Measurements from ENCODE around the gene MYLK. TPM values are rescaled to one million over a fixed set of nuclear protein-coding genes. Genes with fewer than 3 reads are reported as not detected.
A peak's percentile ranks its signal among the peaks of the same experiment; 100 is the strongest.

Gene MYLK
- total RNA-seq, 2 experiments from 2014 or later, result 0.11 TPM; not detected in 1

GRCh38 chr3:123663977-123664376, 220.2 kb downstream of the MYLK start:
- no peaks in the 10 kb centered on the region for H3K36me3 Mint-ChIP-seq

GRCh38 chr3:123661973-123662372, 222.2 kb downstream of the MYLK start:
- H3K27me3 Mint-ChIP-seq, result peaks cover 4% of the 10 kb centered on the region
- ATAC-seq (ENCODE audit: low read depth), result no peak
- H3K4me3 Mint-ChIP-seq, result no peak overlapping the region
- no peak for DNase-seq
- no peak overlapping the region for H3K27ac Mint-ChIP-seq
- POLR2A ChIA-PET, result no interaction called here
- H3K36me3 Mint-ChIP-seq, result no peaks in the 10 kb centered on the region
- no peaks in the 10 kb centered on the region for H3K9me3 Mint-ChIP-seq
- H3K4me1 Mint-ChIP-seq, result no peaks in the 10 kb centered on the region

More at GRCh38 chr3:123663977-123664376, 220.2 kb downstream of the MYLK start:
- H3K27ac Mint-ChIP-seq, result no peak overlapping the region
- POLR2A ChIA-PET, result no interaction called here
- DNase-seq (no peak), ATAC-seq (ENCODE audit: low read depth) (no peak)
- H3K4me3 Mint-ChIP-seq, result no peak overlapping the region
- no peaks in the 10 kb centered on the region for H3K9me3 Mint-ChIP-seq
- H3K4me1 Mint-ChIP-seq, result peaks cover 5% of the 10 kb centered on the region
- peaks cover 10% of the 10 kb centered on the region for H3K27me3 Mint-ChIP-seq

GRCh38 chr3:123660900-123661299, 223.2 kb downstream of the MYLK start:
- Mint-ChIP-seq H3K4me3 (no peak overlapping the region), H3K27me3 (peaks cover 4% of the 10 kb centered on the region), H3K4me1 (no peaks in the 10 kb centered on the region), H3K36me3 (no peaks in the 10 kb centered on the region), H3K27ac (no peak overlapping the region), H3K9me3 (peaks cover 3% of the 10 kb centered on the region)
- ATAC-seq (ENCODE audit: low read depth), result no peak
- POLR2A ChIA-PET, result no interaction called here
- DNase-seq, result no peak

- Mint-ChIP-seq H3K36me3 (no peaks in the 10 kb centered on the region), H3K4me3 (no peak overlapping the region), H3K9me3 (peaks cover 3% of the 10 kb centered on the region), H3K27ac (no peak overlapping the region), H3K4me1 (no peaks in the 10 kb centered on the region), H3K27me3 (peaks cover 2% of the 10 kb centered on the region)
- ATAC-seq (ENCODE audit: low read depth) (no peak), DNase-seq (no peak)
- POLR2A ChIA-PET, result no interaction called here
These were observed 223.9 kb downstream of the MYLK start for GRCh38 chr3:123660141-123660675.

- Mint-ChIP-seq H3K27me3 (peaks cover 2% of the 10 kb centered on the region), H3K4me3 (no peak overlapping the region), H3K36me3 (no peaks in the 10 kb centered on the region), H3K9me3 (peaks cover 3% of the 10 kb centered on the region), H3K27ac (no peak overlapping the region), H3K4me1 (no peaks in the 10 kb centered on the region)
- DNase-seq (no peak), ATAC-seq (ENCODE audit: low read depth) (no peak)
- POLR2A ChIA-PET, result no interaction called here
These were observed 225.3 kb downstream of the MYLK start for GRCh38 chr3:123658852-123659206.

- POLR2A ChIA-PET, result no interaction called here
- H3K4me1 Mint-ChIP-seq, result no peaks in the 10 kb centered on the region
- peaks cover 2% of the 10 kb centered on the region for H3K27me3 Mint-ChIP-seq
- peaks cover 3% of the 10 kb centered on the region for H3K9me3 Mint-ChIP-seq
- DNase-seq (no peak), ATAC-seq (ENCODE audit: low read depth) (no peak)
- no peak overlapping the region for H3K4me3 Mint-ChIP-seq
- no peaks in the 10 kb centered on the region for H3K36me3 Mint-ChIP-seq
- no peak overlapping the region for H3K27ac Mint-ChIP-seq
These were observed 225.8 kb downstream of the MYLK start for GRCh38 chr3:123658118-123658851.

- POLR2A ChIA-PET, result no interaction called here
- no peak for DNase-seq
- Mint-ChIP-seq H3K36me3 (no peaks in the 10 kb centered on the region), H3K27ac (no peak overlapping the region), H3K4me1 (no peaks in the 10 kb centered on the region), H3K9me3 (peaks cover 3% of the 10 kb centered on the region), H3K4me3 (no peak overlapping the region), H3K27me3 (peaks cover 2% of the 10 kb centered on the region)
- ATAC-seq (ENCODE audit: low read depth), result no peak
These were observed 226.6 kb downstream of the MYLK start for GRCh38 chr3:123657568-123657967.

GRCh38 chr3:123657111-123657510, 227.0 kb downstream of the MYLK start:
- no peaks in the 10 kb centered on the region for H3K36me3 Mint-ChIP-seq
- POLR2A ChIA-PET, result no interaction called here

GRCh38 chr3:123656691-123657090, 227.4 kb downstream of the MYLK start:
- Mint-ChIP-seq H3K4me1 (no peaks in the 10 kb centered on the region), H3K9me3 (peaks cover 3% of the 10 kb centered on the region), H3K4me3 (no peak overlapping the region), H3K27me3 (peaks cover 2% of the 10 kb centered on the region), H3K36me3 (no peaks in the 10 kb centered on the region), H3K27ac (no peak overlapping the region)
- POLR2A ChIA-PET, result no interaction called here
- ATAC-seq (ENCODE audit: low read depth) (no peak), DNase-seq (no peak)

More at GRCh38 chr3:123657111-123657510, 227.0 kb downstream of the MYLK start:
- Mint-ChIP-seq H3K9me3 (peaks cover 3% of the 10 kb centered on the region), H3K27ac (no peak overlapping the region), H3K27me3 (peaks cover 2% of the 10 kb centered on the region), H3K4me1 (no peaks in the 10 kb centered on the region), H3K4me3 (no peak overlapping the region)
- DNase-seq (no peak), ATAC-seq (ENCODE audit: low read depth) (no peak)

- DNase-seq (no peak), ATAC-seq (ENCODE audit: low read depth) (no peak)
- Mint-ChIP-seq H3K4me1 (no peaks in the 10 kb centered on the region), H3K27ac (no peak overlapping the region), H3K36me3 (no peaks in the 10 kb centered on the region), H3K9me3 (peaks cover 3% of the 10 kb centered on the region), H3K4me3 (no peak overlapping the region), H3K27me3 (peaks cover 2% of the 10 kb centered on the region)
- POLR2A ChIA-PET, result no interaction called here
These were observed 227.9 kb downstream of the MYLK start for GRCh38 chr3:123656274-123656673.

- H3K4me3 Mint-ChIP-seq, result no peak overlapping the region
- POLR2A ChIA-PET, result no interaction called here
- H3K4me1 Mint-ChIP-seq, result no peaks in the 10 kb centered on the region
- peaks cover 3% of the 10 kb centered on the region for H3K9me3 Mint-ChIP-seq
- no peaks in the 10 kb centered on the region for H3K27me3 Mint-ChIP-seq
- no peak for ATAC-seq (ENCODE audit: low read depth)
- H3K27ac Mint-ChIP-seq, result no peak overlapping the region
- no peaks in the 10 kb centered on the region for H3K36me3 Mint-ChIP-seq
- no peak for DNase-seq
These were observed 228.7 kb downstream of the MYLK start for GRCh38 chr3:123655400-123655799.

- ATAC-seq (ENCODE audit: low read depth), result no peak
- H3K27me3 Mint-ChIP-seq, result no peaks in the 10 kb centered on the region
- no peak overlapping the region for H3K4me3 Mint-ChIP-seq
- no peak for DNase-seq
- no peak overlapping the region for H3K27ac Mint-ChIP-seq
- H3K4me1 Mint-ChIP-seq, result no peaks in the 10 kb centered on the region
- POLR2A ChIA-PET, result no interaction called here
- peaks cover 3% of the 10 kb centered on the region for H3K9me3 Mint-ChIP-seq
- H3K36me3 Mint-ChIP-seq, result no peaks in the 10 kb centered on the region
These were observed 230.9 kb downstream of the MYLK start for GRCh38 chr3:123653221-123653682.

- H3K27me3 Mint-ChIP-seq, result no peaks in the 10 kb centered on the region
These were observed 231.7 kb downstream of the MYLK start for GRCh38 chr3:123652342-123652984.

More at GRCh38 chr3:123652342-123652984, 231.7 kb downstream of the MYLK start:
- Mint-ChIP-seq H3K27ac (no peak overlapping the region), H3K9me3 (peaks cover 3% of the 10 kb centered on the region), H3K4me3 (no peak overlapping the region), H3K4me1 (no peaks in the 10 kb centered on the region), H3K36me3 (no peaks in the 10 kb centered on the region)
- ATAC-seq (ENCODE audit: low read depth), result peak; percentile 79
- DNase-seq, result peak; percentile 56
- POLR2A ChIA-PET, result interaction anchor here (0.6 kb wide), 1 partner anchor 946 kb away, joined by 3 read pairs; no protein-coding TSS in a partner anchor

Data from activated naive CD8-positive, alpha-beta T cell treated with anti-CD3 and anti-CD28 coated beads, Interleukin-2, amount 10 ng/mL, durations not matched to agents 7 days and 5 days (primary cell).